GM12878 (cell line): ENCODE data around the gene NET1. TPM values are rescaled to one million over a fixed set of nuclear protein-coding genes. Genes with fewer than 3 reads are reported as not detected.

Experiments
- CEBPB ChIP-seq, 2 experiments: fragments of 150-350 bp in 1 of 2; IDR thresholded peaks; 2 replicates each; pipeline ENCODE4 v1.6.1; 2012 to 2014; ENCODE audit warnings: low read depth in 2 of 2, low read length in 2 of 2, borderline replicate concordance in 1 of 2, inconsistent platforms in 1 of 2
- MYB ChIP-seq: fragments of 150-350 bp; IDR thresholded peaks from 2 replicates; pipeline ENCODE4 v1.6.1; 2014; ENCODE audit warnings: mild to moderate bottlenecking, low read depth, low read length, borderline replicate concordance
- SIN3A ChIP-seq: IDR thresholded peaks from 2 replicates; pipeline ENCODE4 v1.6.1; 2012; ENCODE audit warnings: low read depth, low read length, improper control_type of control experiment
- polyA plus RNA-seq, 11 experiments: library from polyadenylated mRNA; depleted of rRNA in 4 of 11; unstranded in 6 of 11; stranded (reverse) in 5 of 11; fragments of >200 nt; fragmentation: Nextera tagmentation in 4 of 11; fragmentation: Illumina TruSeq in 1 of 11; extraction: Ambion mirVana in 4 of 11; extraction: Trizol in 1 of 11; gene quantifications; 1 replicate in 1 of 11; 2 replicates in 10 of 11; pipeline versions ENCODE4 v1.2.1 to v1.2.3, GENCODE V29; 2011 to 2016; ENCODE audit warnings: inconsistent platforms in 2 of 11, missing spikeins in 2 of 11, low read depth in 1 of 11
- total RNA-seq, 4 experiments: library from RNA; depleted of rRNA in 3 of 4; stranded (reverse); fragments of >200 nt in 3 of 4; fragmentation: Illumina TruSeq in 1 of 4; extraction: Trizol in 1 of 4; gene quantifications; 2 replicates each; pipeline versions ENCODE4 v1.2.1 to v1.2.3, GENCODE V29; 2013 to 2021
- TF ChIP-seq, protein P1 (sequence below): fragments of 450-650 bp; IDR thresholded peaks from 2 replicates; pipeline ENCODE4 v1.6.1; 2017; ENCODE audit warnings: antibody characterized with exemption, mild to moderate bottlenecking, moderate library complexity
- TF ChIP-seq, protein P2 (sequence below): IDR thresholded peaks from 2 replicates; pipeline ENCODE4 v1.6.1; 2011; ENCODE audit warnings: borderline replicate concordance, low read depth, mild to moderate bottlenecking, moderate library complexity, low read length; ENCODE audit not compliant: insufficient read depth, poor library complexity, severe bottlenecking
- TF ChIP-seq, protein P3 (sequence below): fragments of 450-650 bp; conservative IDR thresholded peaks from 2 replicates; pipeline ENCODE4 v1.6.1; 2017; ENCODE audit warnings: mild to moderate bottlenecking, moderate library complexity
- TF ChIP-seq, protein P4 (sequence below): IDR thresholded peaks from 2 replicates; pipeline ENCODE4 v1.6.1; 2012; ENCODE audit warnings: low read depth, low read length, improper control_type of control experiment

NET1 gene
- total and polyA plus RNA-seq, 10 of the 15 experiments (the other 5 are each of a cell fraction or from before 2014, with no cell fraction given), result 6.5 to 22.7 (median 18.4) TPM

DNA sequence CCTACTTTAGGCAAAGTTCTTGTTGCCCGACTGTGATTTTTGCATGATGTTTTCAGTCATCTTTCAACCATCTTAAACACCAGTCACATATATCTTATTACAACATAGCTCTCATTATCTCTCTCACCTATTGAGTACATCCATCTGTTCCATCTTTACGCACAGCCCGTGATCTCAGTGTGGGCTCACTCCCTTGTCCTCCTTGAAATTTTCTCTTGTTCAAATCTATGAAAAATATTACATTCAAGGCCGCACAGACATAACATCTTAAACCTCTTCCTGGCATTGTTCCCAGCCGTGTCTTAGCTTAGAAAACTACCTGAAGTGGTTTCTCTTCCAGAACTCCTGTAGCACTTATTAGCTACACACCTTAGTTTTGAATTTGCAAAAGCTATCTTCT is 32.6 kb downstream of the NET1 start (continued):
- TF ChIP-seq, protein P1, sequence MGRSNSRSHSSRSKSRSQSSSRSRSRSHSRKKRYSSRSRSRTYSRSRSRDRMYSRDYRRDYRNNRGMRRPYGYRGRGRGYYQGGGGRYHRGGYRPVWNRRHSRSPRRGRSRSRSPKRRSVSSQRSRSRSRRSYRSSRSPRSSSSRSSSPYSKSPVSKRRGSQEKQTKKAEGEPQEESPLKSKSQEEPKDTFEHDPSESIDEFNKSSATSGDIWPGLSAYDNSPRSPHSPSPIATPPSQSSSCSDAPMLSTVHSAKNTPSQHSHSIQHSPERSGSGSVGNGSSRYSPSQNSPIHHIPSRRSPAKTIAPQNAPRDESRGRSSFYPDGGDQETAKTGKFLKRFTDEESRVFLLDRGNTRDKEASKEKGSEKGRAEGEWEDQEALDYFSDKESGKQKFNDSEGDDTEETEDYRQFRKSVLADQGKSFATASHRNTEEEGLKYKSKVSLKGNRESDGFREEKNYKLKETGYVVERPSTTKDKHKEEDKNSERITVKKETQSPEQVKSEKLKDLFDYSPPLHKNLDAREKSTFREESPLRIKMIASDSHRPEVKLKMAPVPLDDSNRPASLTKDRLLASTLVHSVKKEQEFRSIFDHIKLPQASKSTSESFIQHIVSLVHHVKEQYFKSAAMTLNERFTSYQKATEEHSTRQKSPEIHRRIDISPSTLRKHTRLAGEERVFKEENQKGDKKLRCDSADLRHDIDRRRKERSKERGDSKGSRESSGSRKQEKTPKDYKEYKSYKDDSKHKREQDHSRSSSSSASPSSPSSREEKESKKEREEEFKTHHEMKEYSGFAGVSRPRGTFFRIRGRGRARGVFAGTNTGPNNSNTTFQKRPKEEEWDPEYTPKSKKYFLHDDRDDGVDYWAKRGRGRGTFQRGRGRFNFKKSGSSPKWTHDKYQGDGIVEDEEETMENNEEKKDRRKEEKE, result no peak
- TF ChIP-seq SIN3A, result no peak
- TF ChIP-seq, protein P2, sequence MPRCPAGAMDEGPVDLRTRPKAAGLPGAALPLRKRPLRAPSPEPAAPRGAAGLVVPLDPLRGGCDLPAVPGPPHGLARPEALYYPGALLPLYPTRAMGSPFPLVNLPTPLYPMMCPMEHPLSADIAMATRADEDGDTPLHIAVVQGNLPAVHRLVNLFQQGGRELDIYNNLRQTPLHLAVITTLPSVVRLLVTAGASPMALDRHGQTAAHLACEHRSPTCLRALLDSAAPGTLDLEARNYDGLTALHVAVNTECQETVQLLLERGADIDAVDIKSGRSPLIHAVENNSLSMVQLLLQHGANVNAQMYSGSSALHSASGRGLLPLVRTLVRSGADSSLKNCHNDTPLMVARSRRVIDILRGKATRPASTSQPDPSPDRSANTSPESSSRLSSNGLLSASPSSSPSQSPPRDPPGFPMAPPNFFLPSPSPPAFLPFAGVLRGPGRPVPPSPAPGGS, result no peak
- TF ChIP-seq, protein P3, sequence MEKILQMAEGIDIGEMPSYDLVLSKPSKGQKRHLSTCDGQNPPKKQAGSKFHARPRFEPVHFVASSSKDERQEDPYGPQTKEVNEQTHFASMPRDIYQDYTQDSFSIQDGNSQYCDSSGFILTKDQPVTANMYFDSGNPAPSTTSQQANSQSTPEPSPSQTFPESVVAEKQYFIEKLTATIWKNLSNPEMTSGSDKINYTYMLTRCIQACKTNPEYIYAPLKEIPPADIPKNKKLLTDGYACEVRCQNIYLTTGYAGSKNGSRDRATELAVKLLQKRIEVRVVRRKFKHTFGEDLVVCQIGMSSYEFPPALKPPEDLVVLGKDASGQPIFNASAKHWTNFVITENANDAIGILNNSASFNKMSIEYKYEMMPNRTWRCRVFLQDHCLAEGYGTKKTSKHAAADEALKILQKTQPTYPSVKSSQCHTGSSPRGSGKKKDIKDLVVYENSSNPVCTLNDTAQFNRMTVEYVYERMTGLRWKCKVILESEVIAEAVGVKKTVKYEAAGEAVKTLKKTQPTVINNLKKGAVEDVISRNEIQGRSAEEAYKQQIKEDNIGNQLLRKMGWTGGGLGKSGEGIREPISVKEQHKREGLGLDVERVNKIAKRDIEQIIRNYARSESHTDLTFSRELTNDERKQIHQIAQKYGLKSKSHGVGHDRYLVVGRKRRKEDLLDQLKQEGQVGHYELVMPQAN, result no peak
- TF ChIP-seq MYB, result no peak
- no peak for TF ChIP-seq CEBPB (IDR thresholded peaks at IDR 0.05; ENCODE audit: borderline replicate concordance in 1 of 2, low read depth in 2 of 2, low read length in 2 of 2)
- TF ChIP-seq, protein P4, sequence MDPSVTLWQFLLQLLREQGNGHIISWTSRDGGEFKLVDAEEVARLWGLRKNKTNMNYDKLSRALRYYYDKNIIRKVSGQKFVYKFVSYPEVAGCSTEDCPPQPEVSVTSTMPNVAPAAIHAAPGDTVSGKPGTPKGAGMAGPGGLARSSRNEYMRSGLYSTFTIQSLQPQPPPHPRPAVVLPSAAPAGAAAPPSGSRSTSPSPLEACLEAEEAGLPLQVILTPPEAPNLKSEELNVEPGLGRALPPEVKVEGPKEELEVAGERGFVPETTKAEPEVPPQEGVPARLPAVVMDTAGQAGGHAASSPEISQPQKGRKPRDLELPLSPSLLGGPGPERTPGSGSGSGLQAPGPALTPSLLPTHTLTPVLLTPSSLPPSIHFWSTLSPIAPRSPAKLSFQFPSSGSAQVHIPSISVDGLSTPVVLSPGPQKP, result no peak
